IMR-90 (cell line): ENCODE results near the gene SH2D7. TPM values are rescaled to one million over a fixed set of nuclear protein-coding genes. Genes with fewer than 3 reads are reported as not detected.

ENCODE experiments used
- ATAC-seq: fragments of 200-7000 bp; cut with Tn5 transposase; 2 replicates; pipeline ENCODE4 v1.9.1; 2020; ENCODE audit warnings: low read depth, mild to moderate bottlenecking, moderate library complexity
- BruUV-seq: library from RNA; stranded (reverse); fragments of 400-500 nt; replicated peaks from 2 replicates; lab custom pipeline; 2021; lab: Mats Ljungman, UMichigan
- CTCF ChIA-PET: fragments of 300-600 bp; formaldehyde crosslinking; extraction: SDS; loops from one replicate; lab custom pipeline; 2021; ENCODE audit warnings: antibody characterized with exemption; lab: Yijun Ruan, JAX
- POLR2A ChIA-PET: fragments of 300-600 bp; sonication (Branson Sonifier 250); formaldehyde crosslinking; loops from one replicate; lab custom pipeline; 2022; ENCODE audit warnings: antibody characterized with exemption; ENCODE audit not compliant: unreplicated experiment; lab: Charles Lee
- DNase-seq: peaks from one replicate; pipeline ENCODE4 v3.0.0; 2013
- H2AFZ ChIP-seq: replicated peaks from 2 replicates; pipeline ENCODE3; 2013; ENCODE audit warnings: low read length, mild to moderate bottlenecking; ENCODE audit not compliant: poor library complexity
- H2AK5ac ChIP-seq: 2 replicates; pipeline ENCODE4 v1.6.1; 2013; ENCODE audit warnings: low read depth, low read length, inconsistent platforms
- H2AK9ac ChIP-seq: replicated peaks from 2 replicates; pipeline ENCODE3; 2013; ENCODE audit warnings: mild to moderate bottlenecking, low read depth, low read length, moderate library complexity; ENCODE audit not compliant: poor library complexity
- H2BK120ac ChIP-seq: 2 replicates; pipeline ENCODE4 v1.6.1; 2013; ENCODE audit warnings: low read depth, low read length, inconsistent platforms
- H2BK15ac ChIP-seq: 3 replicates; pipeline ENCODE4 v1.6.1; 2013; ENCODE audit warnings: low read depth, low read length, inconsistent platforms
- H2BK20ac ChIP-seq: 2 replicates; pipeline ENCODE4 v1.6.1; 2013; ENCODE audit warnings: low read depth, mild to moderate bottlenecking, inconsistent platforms, low read length, moderate library complexity
- H2BK5ac ChIP-seq: 2 replicates; pipeline ENCODE4 v1.6.1; 2013; ENCODE audit warnings: mild to moderate bottlenecking, low read depth, low read length, inconsistent platforms; ENCODE audit not compliant: poor library complexity, severe bottlenecking
- H3K14ac ChIP-seq: replicated peaks from 2 replicates; pipeline ENCODE4 v1.6.1; 2013; ENCODE audit warnings: low read depth, low read length, inconsistent platforms
- H3K18ac ChIP-seq: 2 replicates; pipeline ENCODE4 v1.6.1; 2013; ENCODE audit warnings: low read depth, low read length, control low read depth
- H3K23ac ChIP-seq: 2 replicates; pipeline ENCODE4 v1.6.1; 2013; ENCODE audit warnings: low read depth, low read length, inconsistent platforms
- H3K27ac ChIP-seq: 2 replicates; pipeline ENCODE4 v1.5.1; 2013; ENCODE audit warnings: mild to moderate bottlenecking, control low read depth, low read length; ENCODE audit not compliant: insufficient read depth
- H3K27me3 ChIP-seq: 2 replicates; pipeline ENCODE4 v1.6.1; 2013; ENCODE audit warnings: low read length; ENCODE audit not compliant: control insufficient read depth, insufficient read depth
- H3K36me3 ChIP-seq: 2 replicates; pipeline ENCODE4 v1.6.1; 2013; ENCODE audit warnings: low read length, mixed read lengths; ENCODE audit not compliant: control insufficient read depth, insufficient read depth
- H3K4ac ChIP-seq: 2 replicates; pipeline ENCODE4 v1.6.1; 2013; ENCODE audit warnings: low read depth, low read length, inconsistent platforms
- H3K4me1 ChIP-seq: 2 replicates; pipeline ENCODE4 v1.6.1; 2013; ENCODE audit warnings: low read length, mixed read lengths; ENCODE audit not compliant: control insufficient read depth, insufficient read depth
- H3K4me2 ChIP-seq: 2 replicates; pipeline ENCODE4 v1.6.1; 2013; ENCODE audit warnings: low read depth, mild to moderate bottlenecking, control low read depth, low read length, moderate library complexity
- H3K4me3 ChIP-seq: 2 replicates; pipeline ENCODE4 v1.5.1; 2013; ENCODE audit warnings: low read depth, mild to moderate bottlenecking, control low read depth, low read length, moderate library complexity; ENCODE audit not compliant: insufficient read depth
- H3K56ac ChIP-seq: 2 replicates; pipeline ENCODE4 v1.6.1; 2013; ENCODE audit warnings: low read length, inconsistent platforms; ENCODE audit not compliant: insufficient read depth; ENCODE audit errors: extremely low read depth
- H3K79me1 ChIP-seq, 2 experiments: 2 replicates each; pipeline ENCODE4 v1.6.1; 2013; ENCODE audit warnings: low read length in 2 of 2, inconsistent platforms in 1 of 2, low read depth in 1 of 2
- H3K9ac ChIP-seq: 2 replicates; pipeline ENCODE4 v1.6.1; 2013; ENCODE audit warnings: low read depth, low read length, control low read depth
- H3K9me1 ChIP-seq: 2 replicates; pipeline ENCODE4 v1.6.1; 2013; ENCODE audit warnings: low read length, inconsistent platforms; ENCODE audit not compliant: insufficient read depth
- H3K9me3 ChIP-seq: 2 replicates; pipeline ENCODE4 v1.6.1; 2013; ENCODE audit warnings: low read length; ENCODE audit not compliant: control insufficient read depth, insufficient read depth
- H4K20me1 ChIP-seq: 2 replicates; pipeline ENCODE4 v1.6.1; 2013; ENCODE audit warnings: low read length, inconsistent platforms; ENCODE audit not compliant: insufficient read depth
- H4K5ac ChIP-seq: 2 replicates; pipeline ENCODE4 v1.6.1; 2013; ENCODE audit warnings: mild to moderate bottlenecking, low read depth, low read length, control low read depth
- H4K8ac ChIP-seq, 2 experiments: 2 replicates each; pipeline ENCODE4 v1.6.1; 2013; ENCODE audit warnings: low read depth in 2 of 2, low read length in 2 of 2, control low read depth in 1 of 2, inconsistent platforms in 1 of 2
- H4K91ac ChIP-seq: 2 replicates; pipeline ENCODE4 v1.6.1; 2013; ENCODE audit warnings: low read depth, low read length, inconsistent platforms; ENCODE audit not compliant: insufficient read depth
- BHLHE40 ChIP-seq: fragments of 150-350 bp; IDR thresholded peaks from 2 replicates; pipeline ENCODE4 v1.6.1; 2016; ENCODE audit warnings: mild to moderate bottlenecking, low read depth, low read length
- CEBPB ChIP-seq: IDR thresholded peaks from 2 replicates; pipeline ENCODE4 v1.6.1; 2012; ENCODE audit warnings: low read depth, low read length, improper control_type of control experiment
- CHD1 ChIP-seq: IDR thresholded peaks from 2 replicates; pipeline ENCODE4 v1.6.1; 2012; ENCODE audit warnings: low read depth, low read length, improper control_type of control experiment
- CTCF ChIP-seq: conservative IDR thresholded peaks from 2 replicates; pipeline ENCODE4 v1.5.1; 2012; ENCODE audit warnings: mild to moderate bottlenecking, low read depth, low read length, improper control_type of control experiment
- ELK1 ChIP-seq: fragments of 150-350 bp; IDR thresholded peaks from 2 replicates; pipeline ENCODE4 v1.6.1; 2016; ENCODE audit warnings: low read depth, mild to moderate bottlenecking, low read length, moderate library complexity, borderline replicate concordance
- FOS ChIP-seq: fragments of 150-350 bp; IDR thresholded peaks from 2 replicates; pipeline ENCODE4 v1.6.1; 2016; ENCODE audit warnings: low read depth, low read length
- MAFK ChIP-seq: IDR thresholded peaks from 2 replicates; pipeline ENCODE4 v1.6.1; 2012; ENCODE audit warnings: low read depth, low read length, improper control_type of control experiment
- MAZ ChIP-seq: IDR thresholded peaks from 2 replicates; pipeline ENCODE4 v1.6.1; 2012; ENCODE audit warnings: low read depth, mild to moderate bottlenecking, low read length, improper control_type of control experiment, moderate library complexity, borderline replicate concordance
- MXI1 ChIP-seq: IDR thresholded peaks from 2 replicates; pipeline ENCODE4 v1.6.1; 2012; ENCODE audit warnings: low read depth, mild to moderate bottlenecking, low read length, moderate library complexity, borderline replicate concordance
- POLR2A ChIP-seq: IDR thresholded peaks from 2 replicates; pipeline ENCODE4 v1.6.1; 2012; ENCODE audit warnings: mild to moderate bottlenecking, low read depth, low read length
- RAD21 ChIP-seq: IDR thresholded peaks from 2 replicates; pipeline ENCODE4 v1.6.1; 2012; ENCODE audit warnings: low read length, improper control_type of control experiment
- RFX5 ChIP-seq: IDR thresholded peaks from 2 replicates; pipeline ENCODE4 v1.8.0; 2012; ENCODE audit warnings: low read depth, mild to moderate bottlenecking, low read length, moderate library complexity
- SMC3 ChIP-seq: fragments of 150-350 bp; IDR thresholded peaks from 2 replicates; pipeline ENCODE4 v1.6.1; 2016; ENCODE audit warnings: low read depth, mild to moderate bottlenecking, antibody characterized with exemption, low read length, moderate library complexity
- USF2 ChIP-seq: fragments of 150-350 bp; IDR thresholded peaks from 2 replicates; pipeline ENCODE4 v1.6.1; 2017; ENCODE audit warnings: mild to moderate bottlenecking, antibody characterized with exemption, low read length, low read depth
- WGBS, 2 experiments: methylation state at CpG; one replicate each; pipeline versions ENCODE4 v1.1.5 to v1.1.7; 2013; ENCODE audit warnings: missing lambda C conversion rate in 2 of 2; ENCODE audit not compliant: insufficient read length in 1 of 2; ENCODE audit errors: extremely low coverage in 2 of 2; 5-methylcytosine and 5-hydroxymethylcytosine counted together
- dilution Hi-C: fragments of 300-500 bp; cut with HindIII; formaldehyde crosslinking; loops from one replicate; pipeline ENCODE4 v1.14.3; 2018; ENCODE audit warnings: low sequenced_read_pairs; ENCODE audit not compliant: unreplicated experiment
- in situ Hi-C: fragments of 300-500 bp; cut with MboI; formaldehyde crosslinking; loops from 3 replicates; pipeline ENCODE4 v1.14.3; 2019; ENCODE audit warnings: low sequenced_read_pairs, inconsistent platforms, mixed read lengths
- intact Hi-C: fragments of 100-400 bp; cut with micrococcal nuclease; formaldehyde crosslinking; loops from 2 replicates; pipeline ENCODE4 v1.10.0; 2022
- polyA plus RNA-seq, 3 experiments: library from polyadenylated mRNA; depleted of rRNA; stranded (reverse); fragments of >200 nt; gene quantifications; 2 replicates each; pipeline ENCODE4 v1.2.3, GENCODE V29; 2012; ENCODE audit warnings: low replicate concordance in 1 of 3
- total RNA-seq: library from RNA; depleted of rRNA; stranded (reverse); fragments of >200 nt; gene quantifications from 2 replicates; pipeline ENCODE4 v1.2.3, GENCODE V29; 2012

SH2D7 gene
- total and polyA plus RNA-seq, 2 of the 4 experiments (the other 2 are of a cell fraction) = not detected

- Histone ChIP-seq H3K4me2 (no peak overlapping the region), H4K91ac (no peak overlapping the region), H4K8ac (no peak overlapping the region), H3K27ac (no peak overlapping the region), H3K18ac (no peak overlapping the region), H2AK9ac (no peak overlapping the region), H2BK120ac (no peak overlapping the region), H3K4me3 (no peak overlapping the region), H2AK5ac (no peak overlapping the region; the same call in 1 of the 2 replicates), H4K20me1 (peaks cover 8% of the 10 kb centered on the region; the same call in 1 of the 2 replicates), H3K4ac (no peak overlapping the region), H2AFZ (no peak overlapping the region), H3K27me3 (peaks cover 10% of the 10 kb centered on the region), H3K9me3 (no peaks in the 10 kb centered on the region), H4K5ac (no peak overlapping the region), H2BK20ac (no peak overlapping the region), H2BK15ac (no peak overlapping the region), H3K23ac (no peak overlapping the region), H2BK5ac (no peak overlapping the region), H3K4me1 (peaks cover 2% of the 10 kb centered on the region; the same call in 1 of the 2 replicates), H3K9me1 (no peaks in the 10 kb centered on the region), H3K36me3 (no peaks in the 10 kb centered on the region), H3K56ac (no peak overlapping the region), H3K9ac (no peak overlapping the region), H3K79me1 (no peaks in the 10 kb centered on the region), H3K14ac (no peak overlapping the region)
- dilution Hi-C loops = no loop called here
- CTCF ChIA-PET = interaction anchor here (0.8 kb wide), 1 partner anchor 138 kb away, joined by 3 read pairs; no protein-coding TSS in a partner anchor
- DNase-seq (no peak), ATAC-seq (no peak)
- no TSS peak for BruUV-seq
- in situ Hi-C loops = loop anchor here (5.0 kb wide), 1 partner anchor 138 kb away; no protein-coding TSS in a partner anchor
- 67% methylated on average over 1 of the region's 12 CpGs; no CpG with 5 or more reads in 1 of the 2 experiments for WGBS, 2 experiments
- TF ChIP-seq FOS (no peak), RFX5 (no peak), MAFK (no peak), POLR2A (no peak), SMC3 (no peak), BHLHE40 (no peak), ELK1 (no peak), CEBPB (no peak), MXI1 (no peak), RAD21 (no peak), MAZ (no peak), CTCF (no peak), USF2 (no peak), CHD1 (no peak)
- intact Hi-C loops = no loop called here
- POLR2A ChIA-PET = no interaction called here
Measured at GRCh38 chr15:78104566-78105475, 12.5 kb downstream of the SH2D7 start.
